HG03135 (cell line): ENCODE measurements around the gene SLX4IP.

ENCODE experiments used
- ATAC-seq: cut with Tn5 transposase; IDR thresholded peaks from one replicate; pipeline ENCODE4 v1.9.1; 2021; ENCODE audit warnings: mild to moderate bottlenecking, moderate library complexity; ENCODE audit not compliant: unreplicated experiment

SLX4IP gene

DNA sequence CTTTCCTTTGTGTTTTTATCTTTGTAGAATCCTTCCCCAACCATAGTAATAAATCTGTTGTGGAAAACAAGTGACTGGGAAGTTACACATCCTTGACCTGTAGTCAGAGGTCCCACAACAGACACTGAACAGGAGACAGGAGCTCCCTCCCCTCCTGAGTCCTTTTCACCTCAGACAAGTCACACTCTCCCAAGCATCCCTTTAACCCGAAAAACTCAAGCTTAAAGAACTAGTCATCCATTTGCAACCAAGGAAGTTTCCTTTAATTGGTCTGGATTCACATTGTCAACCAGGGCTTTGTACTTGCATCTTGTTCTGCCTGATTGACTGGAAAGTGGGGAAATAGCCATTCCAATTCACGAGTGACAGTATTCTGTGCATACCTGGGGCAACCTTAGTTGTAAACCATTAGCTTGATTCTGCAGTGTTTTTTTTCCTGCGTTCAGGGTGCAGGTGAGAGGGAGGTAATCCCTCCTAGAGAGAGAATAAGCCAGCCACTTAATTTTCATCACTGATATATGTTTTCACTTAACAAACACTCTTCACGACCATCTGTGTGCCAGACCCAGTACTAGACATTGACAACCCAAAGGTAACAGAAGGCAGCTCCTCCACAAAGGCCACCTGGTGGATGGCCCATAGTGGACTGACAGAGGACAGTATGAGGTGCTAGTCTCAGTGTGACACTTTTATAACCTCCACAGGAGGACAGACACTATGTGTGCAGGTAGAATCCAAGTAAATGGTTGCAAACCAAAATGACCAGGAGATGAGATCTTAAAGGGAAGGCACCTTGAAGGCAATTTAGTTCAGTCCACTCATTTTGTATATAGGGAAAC lies 112.4 kb downstream of the SLX4IP start:
- no peak for ATAC-seq

GRCh38 chr20:10549511-10549910 lies 114.4 kb downstream of the SLX4IP start:
- no peak for ATAC-seq

DNA sequence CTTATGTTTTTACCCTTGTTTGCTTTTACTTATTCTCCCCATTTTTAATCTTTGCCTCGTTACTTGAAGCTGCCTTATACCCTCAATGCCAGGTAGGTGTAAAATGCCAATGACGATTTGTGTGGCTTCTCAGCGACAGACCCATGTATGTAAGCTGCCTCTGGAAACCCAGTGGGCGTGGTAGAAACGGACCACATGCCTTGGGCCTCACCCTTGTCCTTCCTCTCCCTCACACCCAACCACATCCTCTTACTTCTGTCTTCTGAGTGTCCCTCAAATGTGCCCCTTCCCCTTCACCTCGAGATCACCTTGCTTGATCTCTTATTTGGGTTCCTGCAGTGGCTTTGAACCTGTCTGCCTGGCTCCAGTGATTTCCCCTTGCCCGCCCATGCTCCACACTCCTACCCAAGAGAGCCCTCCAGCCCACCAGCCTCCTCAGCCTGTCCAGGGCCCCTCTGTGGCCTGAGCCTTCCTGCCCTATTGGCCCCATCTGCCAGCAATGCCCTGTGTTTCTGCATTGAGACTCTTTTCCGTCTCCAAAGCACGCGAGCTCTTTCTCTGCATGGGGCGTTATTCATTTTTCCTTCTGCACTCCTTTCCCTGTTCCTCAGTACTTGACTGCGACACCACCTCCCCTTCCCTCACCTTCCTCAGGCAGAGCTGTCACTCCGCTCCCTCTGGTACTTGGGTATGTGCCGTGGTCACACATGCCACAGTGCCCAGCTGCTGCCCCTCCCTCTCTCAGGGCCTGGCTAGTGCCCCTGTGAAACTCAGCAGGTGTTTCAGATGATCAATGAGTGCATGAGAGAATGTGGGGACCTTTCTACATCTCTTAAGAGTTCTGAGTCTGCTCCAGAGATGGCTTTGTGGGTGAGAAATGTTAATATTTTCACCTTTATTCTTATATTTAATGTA lies 115.4 kb downstream of the SLX4IP start:
- ATAC-seq, result no peak

GRCh38 chr20:10551732-10552724 lies 116.9 kb downstream of the SLX4IP start:
- ATAC-seq, result no peak

- ATAC-seq, result no peak
Observed at GRCh38 chr20:10553326-10553984, 118.3 kb downstream of the SLX4IP start.

GRCh38 chr20:10554285-10554684 lies 119.2 kb downstream of the SLX4IP start:
- no peak for ATAC-seq

DNA sequence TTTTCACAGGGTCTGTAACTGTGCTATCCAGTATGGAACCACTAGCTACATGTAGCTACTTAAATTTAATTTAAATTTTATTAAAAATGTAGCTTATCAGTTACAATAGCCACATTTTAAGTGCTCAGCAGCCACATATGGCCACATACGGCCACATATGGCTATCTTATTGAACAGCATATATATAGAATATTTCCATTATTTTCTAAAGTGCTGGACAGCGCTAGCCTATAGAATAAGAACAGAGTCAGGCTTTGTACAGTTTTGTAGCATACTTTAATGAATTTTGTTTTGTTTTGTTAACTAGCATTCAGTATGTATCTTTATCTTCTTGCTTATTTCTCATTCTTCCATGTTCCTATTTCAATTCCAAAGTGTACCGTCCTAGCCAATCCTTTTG lies 120.3 kb downstream of the SLX4IP start:
- ATAC-seq, result no peak

DNA sequence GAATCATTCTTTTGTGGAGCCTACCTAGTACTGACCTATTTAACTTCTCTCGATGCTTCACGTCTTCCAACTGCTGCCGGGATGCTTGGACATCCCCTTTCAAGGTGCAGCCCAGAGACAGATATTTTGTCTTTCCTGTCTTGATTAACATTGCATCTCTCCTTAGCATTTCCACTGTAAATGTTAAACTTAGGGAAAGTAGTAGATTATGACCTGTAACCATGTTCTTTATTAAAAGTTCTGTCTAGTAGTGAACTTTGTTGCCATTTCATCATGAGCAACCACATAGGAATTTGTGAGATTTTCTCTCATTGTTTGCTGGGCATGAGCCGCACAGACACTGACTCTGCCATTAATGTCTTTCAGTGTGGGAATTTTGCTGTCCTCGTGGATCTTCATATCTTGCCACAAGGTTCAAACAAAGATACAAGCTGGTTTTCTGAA lies 120.8 kb downstream of the SLX4IP start:
- ATAC-seq, result no peak

GRCh38 chr20:10556519-10557083 lies 121.5 kb downstream of the SLX4IP start:
- no peak for ATAC-seq

- ATAC-seq, result no peak
Observed at GRCh38 chr20:10557685-10558084, 122.6 kb downstream of the SLX4IP start.

GRCh38 chr20:10558635-10559187 lies 123.6 kb downstream of the SLX4IP start:
- ATAC-seq, result peak; percentile 77

DNA sequence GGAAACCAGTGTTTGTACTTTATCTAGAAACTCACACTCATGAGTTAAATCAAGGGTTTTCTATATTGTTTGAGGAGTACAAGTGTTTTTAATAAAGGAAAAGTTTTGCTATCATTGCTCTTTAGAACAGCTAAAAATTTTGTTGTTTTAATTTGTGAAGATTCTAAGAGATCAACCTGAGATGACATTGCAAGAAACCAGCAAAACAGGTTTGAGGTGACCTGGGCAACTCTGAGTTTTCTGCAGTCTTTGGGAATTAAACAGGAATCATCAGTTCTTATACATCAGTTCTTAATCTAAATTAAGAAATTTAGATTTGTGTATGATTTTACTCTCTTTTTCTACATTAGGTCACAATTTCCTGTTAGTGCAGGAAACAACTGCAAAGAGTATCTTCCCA lies 124.2 kb downstream of the SLX4IP start:
- ATAC-seq, result no peak

GRCh38 chr20:10560686-10561085 lies 125.6 kb downstream of the SLX4IP start:
- no peak for ATAC-seq

- no peak for ATAC-seq
Observed at GRCh38 chr20:10561302-10561701, 126.2 kb downstream of the SLX4IP start.

DNA sequence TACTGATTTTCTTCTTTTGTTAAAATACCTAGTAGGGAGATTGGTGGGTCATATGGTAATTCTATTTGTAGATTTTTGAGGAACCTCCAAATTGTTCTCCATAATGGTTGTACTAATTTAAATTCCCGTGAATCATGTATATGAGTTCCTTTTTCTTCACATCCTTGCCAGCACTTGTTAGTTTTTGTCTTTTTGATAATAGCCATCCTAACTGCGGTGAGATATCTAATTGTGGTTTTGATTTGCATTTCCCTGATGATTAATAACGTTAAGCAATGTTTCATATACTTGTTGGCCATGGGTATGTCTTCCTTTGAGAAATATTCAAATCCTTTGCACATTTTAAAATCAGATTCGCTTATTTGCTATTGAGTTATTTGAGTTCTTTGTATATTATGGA lies 127.8 kb downstream of the SLX4IP start:
- no peak for ATAC-seq

GRCh38 chr20:10563935-10564492 lies 128.9 kb downstream of the SLX4IP start:
- ATAC-seq, result no peak

GRCh38 chr20:10565191-10565921 lies 130.3 kb downstream of the SLX4IP start:
- no peak for ATAC-seq
